Activated T-helper 1 cell treated with Interleukin-2 at 50 U/mL for 16 hours (primary cell): Measurements from ENCODE around the gene C10orf67.
"Not testable (repeated sequence)": the region's sequence is repeated elsewhere in the genome, so short reads cannot be mapped to it uniquely, and the experiment has no call there.

ENCODE experiments used
- DNase-seq: peaks from one replicate; pipeline ENCODE4 v3.0.0-alpha.2; 2020; ENCODE audit warnings: low read depth

The C10orf67 gene

GRCh38 chr10:23344241-23344841, at the start of gene C10orf67:
C10orf67 (minus strand) TSS chr10:23344797; CDS start chr10:23344774, 23 bp downstream.
- no peak for DNase-seq

- no peak for DNase-seq
These were observed 47.2 kb upstream of the C10orf67 start for GRCh38 chr10:23391821-23392220.

GRCh38 chr10:23390809-23391208, 46.2 kb upstream of the C10orf67 start:
- DNase-seq: no peak

- DNase-seq: not testable (repeated sequence)
These were observed 45.8 kb upstream of the C10orf67 start for GRCh38 chr10:23390408-23390807.

GRCh38 chr10:23387516-23387915, 42.9 kb upstream of the C10orf67 start:
- not testable (repeated sequence) for DNase-seq

GRCh38 chr10:23386052-23386451, 41.5 kb upstream of the C10orf67 start:
- no peak for DNase-seq

- DNase-seq: no peak
These were observed 39.8 kb upstream of the C10orf67 start for GRCh38 chr10:23384364-23384763.

- DNase-seq: no peak
These were observed 39.0 kb upstream of the C10orf67 start for GRCh38 chr10:23383637-23384036.

GRCh38 chr10:23381298-23382040, 36.9 kb upstream of the C10orf67 start:
- DNase-seq: no peak

GRCh38 chr10:23379686-23380085, 35.1 kb upstream of the C10orf67 start:
- no peak for DNase-seq

GRCh38 chr10:23376229-23376655, 31.6 kb upstream of the C10orf67 start:
- DNase-seq: no peak

GRCh38 chr10:23375366-23375765, 30.8 kb upstream of the C10orf67 start:
- no peak for DNase-seq

- no peak for DNase-seq
These were observed 28.6 kb upstream of the C10orf67 start for GRCh38 chr10:23373156-23373555.

- DNase-seq: no peak
These were observed 26.5 kb upstream of the C10orf67 start for GRCh38 chr10:23371073-23371472.

- DNase-seq: no peak
These were observed 25.5 kb upstream of the C10orf67 start for GRCh38 chr10:23370106-23370505.

- no peak for DNase-seq
These were observed 24.4 kb upstream of the C10orf67 start for GRCh38 chr10:23368816-23369640.

- no peak for DNase-seq
These were observed 23.4 kb upstream of the C10orf67 start for GRCh38 chr10:23367896-23368595.

GRCh38 chr10:23365417-23366030, 20.9 kb upstream of the C10orf67 start:
- not testable (repeated sequence) for DNase-seq

GRCh38 chr10:23364378-23364777, 19.8 kb upstream of the C10orf67 start:
- DNase-seq: no peak

GRCh38 chr10:23363793-23364135, 19.2 kb upstream of the C10orf67 start:
- DNase-seq: no peak

- no peak for DNase-seq
These were observed 18.5 kb upstream of the C10orf67 start for GRCh38 chr10:23362879-23363792.
